NCI-H128 (cell line): ENCODE measurements around the gene XRCC1.
A peak's percentile ranks its signal among the peaks of the same experiment; 100 is the strongest.
"Not testable (repeated sequence)": the region's sequence is repeated elsewhere in the genome, so short reads cannot be mapped to it uniquely, and the experiment has no call there.

ENCODE experiments used
- DNase-seq: peaks from one replicate; lab custom pipeline; 2025; ENCODE audit not compliant: unreplicated experiment; lab: John Stamatoyannopoulos, UW

Gene XRCC1

DNA sequence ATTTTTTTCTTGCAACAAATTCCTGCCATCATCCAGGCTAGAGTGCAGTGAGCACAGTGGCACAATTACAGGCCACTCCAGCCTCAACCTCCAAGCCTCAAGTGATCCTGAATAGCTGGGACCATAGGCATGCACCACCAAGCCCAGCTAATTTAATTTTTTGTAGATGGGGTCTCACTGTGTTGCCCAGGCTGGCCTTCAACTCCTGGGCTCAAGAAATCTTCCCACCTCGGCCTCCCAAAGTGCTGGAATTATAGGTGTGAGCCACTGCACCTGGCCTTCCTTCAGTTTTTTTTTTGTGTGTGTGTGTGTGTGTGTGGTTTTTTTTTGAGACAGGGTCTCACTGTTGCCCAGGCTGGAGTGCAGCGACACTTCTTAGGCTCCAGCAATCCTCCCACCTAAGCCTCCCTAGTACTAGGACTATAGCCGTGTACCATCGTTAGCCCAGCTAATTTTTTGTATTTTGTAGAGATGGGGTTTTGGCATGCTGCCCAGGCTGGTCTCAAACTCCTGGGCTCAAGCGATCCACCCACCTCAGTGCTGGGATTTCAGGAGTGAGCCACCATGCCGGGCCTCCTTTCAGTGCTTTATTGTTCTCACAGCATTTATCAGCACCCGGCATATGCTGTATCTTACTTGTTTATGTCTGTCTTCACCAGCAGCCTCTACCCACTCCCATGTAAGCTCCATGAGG lies 30.7 kb upstream of the XRCC1 start:
- no peak for DNase-seq

DNA sequence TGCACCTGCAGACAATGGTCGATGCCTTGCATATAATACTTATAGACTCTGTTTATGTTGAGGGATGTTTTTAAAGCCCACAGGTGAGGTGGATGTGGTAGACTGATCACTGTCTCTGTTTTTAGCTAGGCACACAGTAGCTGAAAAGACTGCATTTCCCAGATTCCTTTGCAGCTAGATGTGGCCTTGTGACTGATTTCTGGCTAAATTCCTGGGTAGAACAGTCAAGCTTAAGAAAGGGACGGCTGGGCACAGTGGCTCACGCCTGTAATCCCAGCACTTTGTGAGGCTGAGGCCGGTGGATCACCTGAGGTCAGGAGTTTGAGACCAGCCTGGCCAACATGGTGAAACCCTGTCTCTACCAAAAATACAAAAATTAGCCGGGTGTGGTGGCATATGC lies 25.0 kb upstream of the XRCC1 start:
- not testable (repeated sequence) for DNase-seq

DNA sequence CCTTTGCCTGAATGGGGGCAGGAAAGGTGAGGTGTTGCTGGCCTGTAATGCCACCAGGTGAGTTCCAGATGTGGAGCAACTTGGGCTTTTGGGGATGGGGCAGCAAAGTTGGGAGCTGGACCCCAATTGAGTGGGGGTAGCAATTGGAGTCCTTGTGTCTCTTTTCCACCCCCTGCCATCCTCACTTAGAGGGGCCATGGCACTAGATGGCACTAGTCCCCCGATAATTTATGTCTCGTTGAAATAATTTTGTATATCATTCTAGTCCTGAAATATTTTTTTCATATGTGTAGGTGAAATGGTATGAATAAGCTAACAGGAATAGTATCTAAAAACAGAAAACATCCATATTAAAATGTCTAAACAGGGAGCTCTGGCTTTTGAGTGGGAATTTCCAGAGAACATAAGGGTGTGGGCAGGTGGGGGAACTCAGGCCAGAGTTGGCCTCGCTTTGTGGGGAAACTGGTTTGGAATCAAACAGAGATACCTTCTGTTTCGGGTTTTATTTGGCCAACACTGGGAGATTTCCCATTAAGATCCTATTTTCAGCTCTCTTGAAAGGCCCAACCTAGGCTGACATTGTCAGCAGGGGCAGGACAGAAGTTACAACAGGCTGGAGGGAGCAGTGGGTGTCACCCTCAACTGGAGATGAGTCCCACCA lies 24.4 kb upstream of the XRCC1 start:
- no peak for DNase-seq

DNA sequence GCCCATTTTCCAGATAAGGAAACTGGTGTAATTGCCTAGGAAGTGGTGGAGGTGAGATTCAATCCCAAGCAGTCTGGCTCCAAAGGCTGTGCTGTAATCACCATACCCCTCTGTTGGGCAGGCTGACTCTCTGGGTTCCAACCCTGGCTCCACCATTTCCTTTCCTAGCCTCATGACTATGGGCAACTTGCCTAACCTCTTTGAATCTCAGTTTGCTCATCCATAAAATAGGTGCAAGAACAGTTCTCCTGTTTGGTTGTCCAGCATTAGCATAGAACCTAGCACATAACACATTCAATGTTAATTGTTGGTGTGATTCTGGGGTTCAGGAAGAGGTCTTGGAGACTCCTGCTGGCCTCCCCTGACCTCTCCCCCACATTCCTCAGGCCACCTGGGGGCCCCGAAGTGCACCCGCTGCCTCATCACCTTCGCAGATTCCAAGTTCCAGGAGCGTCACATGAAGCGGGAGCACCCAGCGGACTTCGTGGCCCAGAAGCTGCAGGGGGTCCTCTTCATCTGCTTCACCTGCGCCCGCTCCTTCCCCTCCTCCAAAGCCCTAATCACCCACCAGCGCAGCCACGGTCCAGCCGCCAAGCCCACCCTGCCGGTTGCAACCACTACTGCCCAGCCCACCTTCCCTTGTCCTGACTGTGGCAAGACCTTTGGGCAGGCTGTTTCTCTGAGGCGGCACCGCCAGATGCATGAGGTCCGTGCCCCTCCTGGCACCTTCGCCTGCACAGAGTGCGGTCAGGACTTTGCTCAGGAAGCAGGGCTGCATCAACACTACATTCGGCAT lies 23.3 kb upstream of the XRCC1 start:
- no peak for DNase-seq

DNA sequence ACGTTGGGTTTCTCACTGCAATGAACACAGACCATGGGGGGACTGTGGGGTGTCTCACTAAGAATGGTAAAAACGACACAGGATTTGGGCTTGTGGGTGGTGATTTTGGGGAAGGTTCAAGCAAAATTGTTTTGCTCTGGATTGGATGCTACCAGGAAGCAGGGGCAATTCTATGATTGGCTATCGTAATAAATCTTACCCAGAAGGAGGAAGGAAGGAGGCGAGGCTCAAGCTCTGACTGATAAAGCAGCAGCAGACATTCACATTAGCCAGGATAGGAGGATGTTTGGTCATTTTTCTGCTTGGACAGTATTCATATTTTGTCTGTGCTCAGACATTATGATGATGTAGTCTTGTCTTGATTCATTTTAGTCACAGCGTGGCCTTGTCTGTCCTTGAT lies 22.5 kb upstream of the XRCC1 start:
- DNase-seq: no peak

DNA sequence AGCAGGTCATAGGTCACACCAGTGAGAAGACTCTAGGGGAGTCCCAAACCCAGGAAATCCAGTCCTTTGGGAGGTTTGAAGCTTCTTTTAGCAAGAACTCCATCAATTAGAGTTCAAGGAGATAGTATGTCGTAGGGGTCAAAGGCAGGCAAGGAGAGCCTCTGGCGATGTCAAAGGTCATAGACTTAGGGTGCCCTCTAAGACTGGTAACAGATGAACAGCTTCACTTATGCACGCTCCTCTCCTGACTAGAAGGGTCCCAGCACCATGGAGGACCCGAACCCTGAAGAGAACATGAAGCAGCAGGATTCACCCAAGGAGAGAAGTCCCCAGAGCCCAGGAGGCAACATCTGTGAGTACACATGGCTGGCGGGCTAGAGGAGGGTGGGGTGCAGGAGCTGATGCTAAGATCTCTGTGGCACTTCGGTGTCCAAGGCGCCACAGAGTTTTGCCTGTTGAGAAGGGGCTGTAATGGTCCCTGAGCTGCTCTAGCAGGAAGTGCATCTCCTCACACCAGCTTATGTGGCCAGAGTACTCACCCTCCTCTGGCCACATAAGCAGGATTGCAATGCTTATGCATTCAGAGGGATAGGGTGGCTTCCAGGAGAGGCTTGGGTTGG lies 21.6 kb upstream of the XRCC1 start:
- DNase-seq: no peak

DNA sequence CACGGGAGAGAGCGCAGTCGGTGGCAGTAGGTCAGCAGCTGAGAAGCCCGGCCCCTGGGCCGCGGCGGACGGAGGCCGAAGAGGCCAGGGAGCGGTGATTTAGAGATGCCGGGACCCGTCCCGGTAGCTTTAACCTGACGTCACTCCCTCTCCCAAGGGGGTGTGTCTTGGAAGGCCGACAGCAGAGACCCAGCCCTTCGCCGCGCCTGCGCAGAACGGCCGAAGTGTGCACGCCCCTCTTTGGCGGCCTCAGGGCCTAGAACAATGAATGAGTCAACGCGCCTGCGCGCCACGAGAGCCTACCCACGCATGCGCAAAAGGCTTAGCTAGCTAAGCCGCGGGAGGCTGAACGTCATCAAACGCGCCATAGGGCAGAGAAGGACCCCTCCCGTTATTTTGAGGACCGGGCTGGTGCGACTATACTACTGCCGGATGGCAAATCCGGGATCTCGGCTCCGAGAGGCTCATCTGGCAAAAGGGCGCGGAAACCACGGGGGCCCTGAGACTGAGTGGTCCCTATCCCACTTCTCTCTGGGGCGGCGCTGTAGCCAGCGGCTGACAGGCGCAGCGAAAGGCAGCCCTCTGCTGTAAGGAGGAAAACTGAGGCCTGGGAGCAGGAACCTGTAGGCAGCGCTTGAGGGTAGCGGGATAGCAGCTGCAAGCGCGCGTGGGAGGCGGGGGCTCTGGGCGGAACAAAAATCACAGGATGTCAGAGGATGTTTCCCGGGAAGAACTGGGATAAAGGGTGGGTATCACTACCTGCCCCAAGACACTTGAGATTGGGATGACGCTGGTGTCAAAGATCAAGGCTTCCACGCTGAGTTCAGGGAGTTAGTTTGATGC lies 20.9 kb upstream of the XRCC1 start, which contains the start of the genes IRGQ and ZNF576:
IRGQ (minus strand) TSS at position 136 of the 843 bp plus-strand sequence. CDS start 796 bp downstream, outside the sequence.
ZNF576 (plus strand) TSS at position 597 of the 843 bp plus-strand sequence. CDS start 514 bp downstream, outside the sequence.
- peak; percentile 99 for DNase-seq

DNA sequence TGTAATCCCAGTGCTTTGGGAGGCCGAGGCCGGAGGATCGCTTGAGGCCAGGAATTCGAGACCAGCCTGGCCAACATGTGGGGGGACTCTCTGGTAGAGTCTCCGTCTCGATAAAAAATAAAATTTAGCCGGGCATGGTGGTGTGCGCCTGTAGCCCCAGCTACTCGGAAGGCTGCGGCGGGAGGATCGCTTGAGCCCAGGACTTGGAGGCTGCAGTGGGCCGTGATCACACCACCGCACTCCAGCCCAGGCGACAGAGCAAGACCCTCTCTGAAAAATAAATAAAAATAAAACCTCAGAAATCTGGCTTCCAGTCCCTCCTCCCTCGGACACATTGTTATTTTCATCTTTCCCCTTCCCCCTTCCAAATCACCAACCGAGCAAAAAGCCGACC lies 20.3 kb upstream of the XRCC1 start:
- DNase-seq: no peak

DNA sequence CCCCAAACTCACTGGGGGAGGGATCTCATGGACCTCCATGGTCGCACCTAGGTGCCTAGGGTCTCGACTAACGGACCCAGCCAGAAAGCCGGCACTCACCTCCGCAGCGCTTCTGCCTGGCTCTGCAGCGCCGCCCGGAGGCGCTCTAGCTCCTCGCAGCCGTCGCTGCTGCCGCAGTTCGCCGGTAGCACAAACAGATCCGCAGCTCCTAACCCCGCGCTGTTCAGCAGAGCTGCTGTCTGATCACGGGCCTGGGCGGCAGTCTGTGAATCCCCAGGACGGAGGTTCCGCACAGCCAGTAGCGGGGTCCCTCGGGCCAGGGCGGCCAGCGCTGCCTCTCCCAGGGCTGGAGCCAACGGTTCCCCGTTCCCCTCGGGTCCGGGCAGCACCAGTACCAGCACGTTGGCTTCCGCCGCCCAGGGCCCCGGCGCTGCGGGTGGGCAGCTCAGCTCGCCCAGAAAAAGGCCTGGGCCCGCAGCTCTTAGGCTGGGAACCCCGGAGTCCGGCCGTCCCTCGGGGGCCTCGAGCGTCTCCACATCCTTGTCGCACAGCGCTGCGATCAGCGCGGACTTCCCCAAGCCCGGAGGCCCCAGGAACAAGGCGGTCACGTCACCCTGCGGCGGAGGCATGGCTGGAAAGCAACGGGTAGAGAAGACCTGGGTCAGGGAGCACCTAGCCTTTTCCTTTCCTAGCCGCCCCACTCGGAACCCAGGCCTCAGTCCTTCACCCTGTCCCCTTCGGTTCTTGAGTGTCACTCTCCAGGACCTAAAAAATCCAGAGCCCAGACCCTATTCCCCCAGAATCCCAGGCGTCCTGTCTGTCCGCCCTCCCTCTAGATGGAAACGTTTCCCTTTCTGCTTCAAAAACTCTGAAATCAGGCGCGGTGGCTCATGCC lies 19.6 kb upstream of the XRCC1 start:
- peak; percentile 34 for DNase-seq

DNA sequence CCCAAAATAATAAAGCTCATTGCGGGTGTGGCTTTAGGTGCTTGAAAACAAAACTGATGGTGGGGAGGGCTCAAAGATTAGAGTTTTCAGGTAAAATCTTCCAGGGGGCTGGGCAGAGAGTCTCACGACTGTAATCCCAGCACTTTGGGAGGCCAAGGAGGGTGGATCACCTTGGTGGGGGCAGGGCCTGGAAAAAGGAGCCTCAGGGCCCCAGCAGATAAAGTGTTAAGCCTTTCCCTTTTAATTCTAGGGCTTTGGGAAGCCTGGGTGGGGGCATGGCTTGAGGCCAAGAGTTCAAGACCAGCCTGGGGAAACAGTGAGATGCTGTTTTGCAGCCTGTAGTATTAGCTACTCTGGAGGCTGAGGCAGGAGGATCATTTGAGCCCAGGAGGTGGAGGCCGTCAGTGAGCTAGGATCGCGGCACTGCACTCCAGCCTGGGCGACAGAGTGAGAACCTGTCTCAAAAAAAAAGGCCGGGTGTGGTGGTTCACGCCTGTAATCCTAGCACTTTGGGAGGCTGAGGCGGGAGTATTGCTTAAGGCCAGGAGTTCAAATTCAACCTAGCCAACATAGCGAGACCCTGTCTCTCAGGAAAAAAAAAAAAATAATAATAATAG lies 18.9 kb upstream of the XRCC1 start:
- no peak for DNase-seq

DNA sequence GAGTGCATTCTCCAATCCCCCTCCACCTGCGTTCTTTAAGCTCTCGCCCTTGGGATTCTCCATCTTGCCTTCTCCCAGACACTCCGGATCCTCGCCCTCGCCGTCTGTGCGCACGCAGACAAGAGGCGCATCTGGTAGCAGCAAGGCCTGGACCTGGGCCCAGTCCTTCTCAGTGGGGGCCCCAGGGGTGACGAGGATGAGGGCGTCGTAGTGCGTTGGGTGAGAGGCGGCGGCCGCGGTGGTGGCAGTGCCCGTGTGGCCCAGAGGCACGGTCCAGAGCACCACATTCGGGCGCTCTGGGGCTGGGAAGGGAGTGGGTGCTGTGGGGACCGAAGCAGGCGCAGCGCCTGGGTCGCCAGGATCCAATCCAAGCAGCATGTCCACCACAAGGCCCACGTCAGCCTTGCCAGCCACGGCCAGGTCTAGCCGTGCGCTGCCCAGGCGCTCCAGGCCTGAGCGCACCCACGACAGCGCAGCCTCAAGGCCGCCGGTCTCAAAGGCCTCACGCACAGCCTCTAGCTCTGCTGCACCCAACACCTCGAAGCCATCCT lies 17.5 kb upstream of the XRCC1 start:
- DNase-seq: no peak

DNA sequence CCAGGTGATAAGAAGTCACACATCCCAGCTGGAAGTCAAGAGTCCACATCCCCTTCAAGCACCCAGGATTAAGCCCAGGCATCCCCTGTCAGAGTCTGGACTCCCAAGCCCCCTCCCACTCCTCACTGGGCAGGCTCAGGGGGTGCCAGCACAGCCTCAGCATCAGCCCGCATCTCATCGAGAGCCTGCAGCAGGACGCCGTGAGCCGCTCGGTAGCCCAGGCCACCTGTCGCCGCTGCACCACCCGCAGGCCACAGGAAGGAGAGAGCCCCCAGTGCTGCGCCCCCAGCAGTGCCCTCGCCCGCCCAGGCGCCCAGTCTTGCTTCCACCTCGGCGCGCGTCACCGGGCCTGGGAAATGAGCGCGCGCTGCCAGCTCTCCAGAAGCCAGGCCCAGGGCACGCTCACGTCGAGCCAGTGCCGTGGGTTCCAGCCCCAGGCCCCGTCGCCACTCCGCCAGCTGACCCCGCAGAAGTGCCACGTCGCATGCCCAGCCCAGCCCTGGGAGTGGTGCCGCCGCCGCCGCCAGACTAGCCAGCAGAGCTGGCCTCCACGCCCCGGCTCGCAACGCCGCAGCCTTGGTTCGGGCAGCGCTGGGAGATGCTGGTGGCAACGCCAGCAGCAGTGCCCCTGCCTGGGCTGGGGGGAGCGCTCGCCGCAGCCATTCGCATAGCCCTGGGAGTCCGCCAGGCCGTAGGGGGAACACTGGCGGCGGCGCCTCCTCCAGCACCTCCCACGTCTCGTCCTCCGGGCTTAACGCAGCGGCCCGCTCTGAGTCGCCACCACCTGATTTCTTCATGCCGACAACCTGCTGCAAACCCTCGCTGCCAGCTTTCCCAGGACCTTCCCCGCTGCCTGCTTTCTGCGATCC lies 16.8 kb upstream of the XRCC1 start:
- DNase-seq: no peak

DNA sequence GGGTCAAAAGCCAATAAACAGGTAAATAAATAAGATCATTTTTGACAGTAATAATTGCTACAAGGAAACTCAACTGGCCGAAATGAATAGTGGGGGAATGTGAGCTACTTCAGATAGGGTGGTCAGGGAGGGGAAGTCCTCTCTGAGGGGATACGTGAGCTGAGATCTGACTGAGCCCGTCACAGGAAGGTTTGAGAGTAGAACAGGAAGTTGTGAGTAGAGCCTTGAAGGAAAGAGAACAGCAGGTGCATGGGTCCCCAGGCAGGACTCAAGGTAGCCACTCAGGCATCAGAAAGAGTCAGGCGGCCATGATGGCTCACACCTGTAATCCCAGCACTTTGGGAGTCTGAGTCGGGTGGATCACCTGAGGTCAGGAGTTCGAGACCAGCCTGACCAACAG lies 14.4 kb upstream of the XRCC1 start:
- DNase-seq: no peak

DNA sequence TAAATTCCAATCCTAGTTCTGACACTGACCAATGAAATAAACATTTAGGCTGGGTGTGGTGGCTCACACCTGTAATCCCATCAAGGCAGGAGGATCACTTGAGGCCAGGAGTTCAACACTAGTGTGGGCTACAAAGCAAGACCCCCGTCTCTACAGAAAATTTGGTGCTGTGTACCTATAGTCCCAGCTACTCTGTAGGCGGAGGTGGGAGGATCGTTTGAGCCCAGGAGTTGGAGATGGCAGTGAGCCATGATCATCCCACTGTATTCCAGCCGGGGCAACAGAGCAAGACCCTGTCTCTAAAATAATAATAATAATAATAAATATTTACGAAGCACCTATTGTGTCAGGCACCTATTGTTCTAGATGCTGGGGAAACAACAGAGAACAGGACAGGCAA lies 13.9 kb upstream of the XRCC1 start:
- DNase-seq: no peak

DNA sequence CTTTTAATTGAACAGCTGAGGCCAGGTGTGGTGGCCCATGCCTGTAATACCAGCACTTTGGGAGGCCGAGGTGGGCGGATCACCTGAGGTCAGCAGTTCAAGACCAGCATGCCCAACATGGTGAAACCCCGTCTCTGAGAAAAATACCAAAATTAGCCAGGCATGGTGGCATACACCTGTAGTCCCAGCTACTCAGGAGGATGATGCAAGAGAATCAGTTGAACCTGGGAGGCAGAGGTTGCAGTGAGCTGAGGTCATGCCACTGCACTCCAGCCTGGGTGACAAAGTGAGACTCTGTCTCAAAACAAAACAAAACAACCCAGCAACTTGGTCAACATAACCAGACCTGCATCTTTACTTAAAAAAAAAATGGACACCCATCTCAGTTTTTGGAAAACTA lies 11.7 kb upstream of the XRCC1 start:
- DNase-seq: not testable (repeated sequence)

DNA sequence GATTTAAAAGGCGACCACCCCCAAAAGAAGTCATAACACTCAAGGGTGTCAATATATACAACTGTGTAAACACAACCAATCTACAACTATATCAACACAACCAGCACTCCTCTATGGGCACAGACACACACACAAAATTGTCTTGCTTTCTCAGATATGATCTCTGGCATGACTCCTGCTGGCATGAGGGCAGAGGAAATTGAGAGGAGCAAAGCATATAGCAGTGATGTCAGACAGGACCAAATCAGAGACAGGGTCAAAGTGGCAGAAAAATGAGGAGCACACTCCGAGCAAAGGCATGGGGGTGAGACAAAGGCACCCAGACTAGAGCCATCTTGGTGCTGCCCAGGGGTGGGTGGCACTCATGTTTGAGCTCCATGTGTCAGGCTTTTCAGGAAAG lies 11.0 kb upstream of the XRCC1 start:
- DNase-seq: no peak

DNA sequence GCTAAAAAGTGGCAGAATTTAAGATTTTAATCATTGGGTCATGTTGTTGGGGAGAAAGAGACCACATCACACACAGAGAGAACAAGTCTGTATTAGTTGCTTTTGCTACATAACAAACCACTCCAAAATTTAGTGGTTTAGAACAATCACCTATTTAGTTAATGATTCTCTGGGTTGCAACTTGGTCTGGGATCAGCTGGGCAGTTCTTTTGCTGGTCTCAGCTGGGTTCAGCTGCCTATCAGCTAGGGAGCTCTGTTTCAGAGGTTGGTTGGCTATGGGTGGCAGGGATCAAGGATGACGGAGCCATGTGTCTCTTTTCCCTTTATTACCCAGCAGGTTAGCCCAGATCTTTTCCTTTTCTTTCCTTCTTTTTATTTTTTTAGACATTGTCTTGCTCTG lies 9.2 kb upstream of the XRCC1 start:
- no peak for DNase-seq

DNA sequence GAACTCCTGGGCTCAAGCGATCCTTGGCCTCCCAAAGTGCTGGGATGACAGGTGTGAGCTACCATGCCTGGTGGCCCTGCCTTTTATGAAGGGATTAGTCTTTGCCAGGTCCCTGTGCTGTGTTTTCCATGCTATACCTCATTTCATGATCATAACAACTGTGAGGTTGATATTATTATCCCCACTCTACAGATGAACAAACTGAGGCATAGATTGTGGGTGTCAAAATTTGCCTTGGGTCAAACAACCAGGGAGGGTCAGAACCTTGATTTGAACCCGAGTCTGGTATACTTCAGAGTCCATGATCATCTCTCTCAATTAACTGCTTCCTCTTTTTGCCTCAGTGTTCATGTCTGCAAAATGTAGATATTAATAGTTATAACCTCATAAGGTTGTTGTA lies 7.2 kb upstream of the XRCC1 start:
- DNase-seq: no peak
